ENCODE data around the gene CFAP68. TPM values are rescaled to one million over a fixed set of nuclear protein-coding genes. Genes with fewer than 3 reads are reported as not detected.

CFAP68 gene
- total and polyA plus RNA-seq, 9 of the 15 experiments (the other 6 are each of a cell fraction or from before 2014, with no cell fraction given) = 22.8 to 72.3 (median 52.5) TPM

GRCh38 chr11:111926505-111927391 lies 47.4 kb downstream of the CFAP68 start (continued):
- no peak for TF ChIP-seq HDAC8 (tag; IDR thresholded peaks at IDR 0.05)
- no peak for TF ChIP-seq CBFA2T3 (IDR thresholded peaks at IDR 0.05)
- no peak for TF ChIP-seq NR0B1 (IDR thresholded peaks at IDR 0.05; ENCODE audit: partially characterized antibody)
- no peak for TF ChIP-seq ZFP30 (CRISPR knock-in tag; IDR thresholded peaks at IDR 0.05; ENCODE audit: borderline replicate concordance)
- TF ChIP-seq ZNF695 (CRISPR knock-in tag; IDR thresholded peaks at IDR 0.05) = no peak
- no peak for TF ChIP-seq ZNF785 (CRISPR knock-in tag; IDR thresholded peaks at IDR 0.05)
- TF ChIP-seq CREB5 (CRISPR knock-in tag; IDR thresholded peaks at IDR 0.05) = no peak
- peak; percentile 13; the same call in 1 of the 2 replicates for TF ChIP-seq NCOA1 (IDR thresholded peaks at IDR 0.05; ENCODE audit: low read depth)
- TF ChIP-seq MCM5 (IDR thresholded peaks at IDR 0.05; ENCODE audit: low read depth) = no peak
- TF ChIP-seq PBX2 (CRISPR knock-in tag; IDR thresholded peaks at IDR 0.05; ENCODE audit: low read depth) = no peak
- TF ChIP-seq PBX2 (tag; conservative IDR thresholded peaks at IDR 0.05; ENCODE audit: low read depth) = no peak
- TF ChIP-seq THRB (CRISPR knock-in tag; conservative IDR thresholded peaks at IDR 0.05) = no peak
- no peak for TF ChIP-seq MAFK (IDR thresholded peaks at IDR 0.05; ENCODE audit: low read length)
- no peak for TF ChIP-seq SP2 (IDR thresholded peaks at IDR 0.05; ENCODE audit: extremely low read depth, low read depth, low read length, poor library complexity, severe bottlenecking)
- peak; percentile 82 for TF ChIP-seq ZNF395 (CRISPR knock-in tag; IDR thresholded peaks at IDR 0.05)
- TF ChIP-seq EHMT2 (IDR thresholded peaks at IDR 0.05) = no peak
- TF ChIP-seq SMAD2 (IDR thresholded peaks at IDR 0.05; ENCODE audit: low read depth, low read length) = no peak
- TF ChIP-seq FOXJ3 (CRISPR knock-in tag; IDR thresholded peaks at IDR 0.05) = no peak
- TF ChIP-seq ATF4 (CRISPR knock-in tag; IDR thresholded peaks at IDR 0.05) = no peak; the same call in 1 of the 2 replicates
